Measurements from ENCODE around the gene CACNA1I. TPM values are rescaled to one million over a fixed set of nuclear protein-coding genes. Genes with fewer than 3 reads are reported as not detected.

The CACNA1I gene
- total RNA-seq, 1 experiment from 2014 or later, result 0.02 TPM

DNA sequence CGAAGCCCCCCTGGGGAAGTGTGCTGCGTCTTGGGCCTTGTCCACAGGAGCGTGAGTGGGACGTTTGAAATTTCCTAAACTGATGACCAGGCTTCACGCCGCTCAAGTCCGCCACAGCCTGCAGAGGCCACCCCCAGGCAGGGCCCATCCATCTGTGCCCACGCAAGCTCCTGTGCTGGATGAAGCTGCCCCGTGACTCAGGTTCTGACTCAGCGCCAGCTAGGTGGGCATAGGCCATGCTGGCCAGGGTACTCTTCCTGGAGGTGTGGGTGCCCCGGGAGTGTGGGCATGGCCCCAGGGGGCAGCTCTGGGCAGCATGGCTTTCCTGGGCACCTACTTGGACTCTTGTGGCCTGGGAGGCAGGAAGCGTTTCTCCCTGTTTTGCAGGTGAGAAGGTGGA is 134.8 kb downstream of the CACNA1I start:
- Mint-ChIP-seq H3K9me3 (ENCODE audit: unreplicated experiment) (no peaks in the 10 kb centered on the region), H3K27ac (ENCODE audit: low read depth, unreplicated experiment) (no peak overlapping the region), H3K4me3 (ENCODE audit: unreplicated experiment) (no peak overlapping the region), H3K36me3 (ENCODE audit: insufficient read depth, unreplicated experiment) (no peaks in the 10 kb centered on the region), H3K27me3 (ENCODE audit: insufficient read depth, unreplicated experiment) (peaks cover 54% of the 10 kb centered on the region), H3K4me1 (ENCODE audit: insufficient read depth, unreplicated experiment) (no peaks in the 10 kb centered on the region)
- CTCF ChIA-PET, result interaction anchor here (0.7 kb wide), 1 partner anchor 45 kb away, joined by 3 read pairs; no protein-coding TSS in a partner anchor
- no TSS peak for BruUV-seq (replicated peaks)
- TF ChIP-seq, protein P1, sequence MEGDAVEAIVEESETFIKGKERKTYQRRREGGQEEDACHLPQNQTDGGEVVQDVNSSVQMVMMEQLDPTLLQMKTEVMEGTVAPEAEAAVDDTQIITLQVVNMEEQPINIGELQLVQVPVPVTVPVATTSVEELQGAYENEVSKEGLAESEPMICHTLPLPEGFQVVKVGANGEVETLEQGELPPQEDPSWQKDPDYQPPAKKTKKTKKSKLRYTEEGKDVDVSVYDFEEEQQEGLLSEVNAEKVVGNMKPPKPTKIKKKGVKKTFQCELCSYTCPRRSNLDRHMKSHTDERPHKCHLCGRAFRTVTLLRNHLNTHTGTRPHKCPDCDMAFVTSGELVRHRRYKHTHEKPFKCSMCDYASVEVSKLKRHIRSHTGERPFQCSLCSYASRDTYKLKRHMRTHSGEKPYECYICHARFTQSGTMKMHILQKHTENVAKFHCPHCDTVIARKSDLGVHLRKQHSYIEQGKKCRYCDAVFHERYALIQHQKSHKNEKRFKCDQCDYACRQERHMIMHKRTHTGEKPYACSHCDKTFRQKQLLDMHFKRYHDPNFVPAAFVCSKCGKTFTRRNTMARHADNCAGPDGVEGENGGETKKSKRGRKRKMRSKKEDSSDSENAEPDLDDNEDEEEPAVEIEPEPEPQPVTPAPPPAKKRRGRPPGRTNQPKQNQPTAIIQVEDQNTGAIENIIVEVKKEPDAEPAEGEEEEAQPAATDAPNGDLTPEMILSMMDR (IDR thresholded peaks at IDR 0.05; ENCODE audit: unreplicated experiment), result no peak
- DNase-seq (ENCODE audit: unreplicated experiment), result no peak
- POLR2A ChIA-PET, result interaction anchor here (1.1 kb wide), 1 partner anchor 9 kb away, joined by 4 read pairs; no protein-coding TSS in a partner anchor
- intact Hi-C loops (cut with micrococcal nuclease), result no loop called here

DNA sequence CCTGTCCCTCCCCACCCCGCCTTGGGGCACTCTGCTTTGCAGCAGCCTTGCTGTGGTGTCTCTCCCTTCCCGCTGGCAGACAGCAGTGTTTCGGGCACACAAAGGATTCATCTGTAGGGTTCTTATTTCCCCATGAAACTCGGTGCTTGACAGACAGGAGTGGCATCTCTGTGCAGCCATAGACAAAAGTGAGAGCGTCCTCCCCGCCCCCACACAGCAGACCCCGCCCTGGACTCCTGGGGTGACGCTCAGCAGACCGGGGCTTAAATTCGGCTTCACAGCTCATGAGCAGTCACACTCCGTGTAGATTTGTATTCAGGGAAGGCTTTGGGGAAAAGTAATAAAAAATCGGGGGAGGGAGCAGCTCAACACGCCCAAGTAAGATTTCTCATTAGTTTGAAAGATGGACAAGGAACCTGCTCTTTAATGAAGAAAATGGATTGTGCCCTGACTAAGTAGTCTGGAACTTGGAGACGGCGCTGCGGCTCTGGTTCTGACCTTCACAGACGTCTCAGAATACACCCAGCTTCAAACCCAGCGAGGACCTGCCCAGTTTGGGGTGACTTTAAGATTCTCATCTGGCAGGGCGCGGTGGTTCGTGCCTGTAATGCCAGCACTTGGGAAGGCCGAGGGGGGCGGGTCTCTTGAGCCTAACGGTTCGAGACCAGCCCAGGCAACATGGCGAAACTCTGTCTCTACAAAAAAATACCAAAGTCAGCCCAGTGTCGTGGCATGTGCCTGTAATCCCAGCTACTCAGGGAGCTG is 136.0 kb downstream of the CACNA1I start:
- intact Hi-C loops (cut with micrococcal nuclease), result no loop called here
- no peak for DNase-seq (ENCODE audit: unreplicated experiment)
- Mint-ChIP-seq H3K27ac (ENCODE audit: low read depth, unreplicated experiment) (no peak overlapping the region), H3K4me1 (ENCODE audit: insufficient read depth, unreplicated experiment) (no peaks in the 10 kb centered on the region), H3K4me3 (ENCODE audit: unreplicated experiment) (no peak overlapping the region), H3K36me3 (ENCODE audit: insufficient read depth, unreplicated experiment) (no peaks in the 10 kb centered on the region), H3K9me3 (ENCODE audit: unreplicated experiment) (no peaks in the 10 kb centered on the region), H3K27me3 (ENCODE audit: insufficient read depth, unreplicated experiment) (peaks cover 54% of the 10 kb centered on the region)
- BruUV-seq (replicated peaks), result no TSS peak
- ChIA-PET POLR2A (interaction anchor here (1.1 kb wide), 1 partner anchor 8 kb away, joined by 4 read pairs; no protein-coding TSS in a partner anchor), CTCF (no interaction called here)
- TF ChIP-seq, protein P1 (IDR thresholded peaks at IDR 0.05; ENCODE audit: unreplicated experiment), result no peak

DNA sequence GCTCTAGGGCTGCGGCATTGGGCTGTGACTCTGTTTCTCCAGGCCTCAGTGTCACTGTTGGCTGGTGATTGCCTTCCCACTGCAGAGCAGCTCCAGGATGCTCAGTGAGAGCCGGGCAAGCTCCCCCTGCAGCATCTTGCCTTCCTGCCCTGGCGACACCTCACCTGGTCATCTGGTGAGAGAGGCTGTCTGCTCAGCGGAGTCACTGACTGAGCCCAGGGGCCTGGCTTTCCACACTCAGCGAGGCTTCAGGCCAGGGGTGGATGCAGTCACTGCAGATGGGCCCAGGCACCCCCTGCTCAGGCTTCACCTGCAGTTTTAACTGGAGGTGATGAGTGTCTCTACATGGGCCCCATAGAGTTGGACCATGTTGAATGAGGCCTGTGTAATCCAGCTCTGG is 136.8 kb downstream of the CACNA1I start:
- BruUV-seq (replicated peaks), result no TSS peak
- Mint-ChIP-seq H3K9me3 (ENCODE audit: unreplicated experiment) (no peaks in the 10 kb centered on the region), H3K36me3 (ENCODE audit: insufficient read depth, unreplicated experiment) (no peaks in the 10 kb centered on the region), H3K27ac (ENCODE audit: low read depth, unreplicated experiment) (no peak overlapping the region), H3K4me1 (ENCODE audit: insufficient read depth, unreplicated experiment) (no peaks in the 10 kb centered on the region), H3K27me3 (ENCODE audit: insufficient read depth, unreplicated experiment) (peaks cover 54% of the 10 kb centered on the region), H3K4me3 (ENCODE audit: unreplicated experiment) (no peak overlapping the region)
- ChIA-PET CTCF (no interaction called here), POLR2A (interaction anchor here (0.6 kb wide), 1 partner anchor 210 kb away, joined by 3 read pairs; no protein-coding TSS in a partner anchor)
- TF ChIP-seq, protein P1 (IDR thresholded peaks at IDR 0.05; ENCODE audit: unreplicated experiment), result no peak
- intact Hi-C loops (cut with micrococcal nuclease), result no loop called here
- no peak for DNase-seq (ENCODE audit: unreplicated experiment)

DNA sequence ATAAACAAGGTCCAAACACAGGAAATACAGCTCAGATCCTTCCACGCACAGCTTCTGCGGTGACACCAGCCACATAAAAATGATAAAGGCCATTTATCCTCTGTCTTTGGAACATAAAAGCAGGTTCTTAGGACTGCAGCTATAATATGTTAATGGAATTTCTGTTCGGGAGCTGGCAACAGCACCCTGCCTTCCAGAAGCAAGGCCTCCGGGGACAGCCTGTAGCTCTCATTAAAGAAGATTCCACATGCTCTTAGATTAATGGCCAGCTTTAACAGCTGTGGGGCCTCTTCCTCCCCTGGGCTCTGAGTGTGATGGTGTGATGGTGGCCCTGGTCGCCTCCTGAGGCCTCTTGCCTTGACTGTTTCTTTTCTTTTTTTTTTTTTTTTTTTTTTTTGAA is 137.3 kb downstream of the CACNA1I start:
- H3K4me3 Mint-ChIP-seq (ENCODE audit: unreplicated experiment), result no peak overlapping the region
- CTCF ChIA-PET, result no interaction called here
- DNase-seq (ENCODE audit: unreplicated experiment), result no peak
- no TSS peak for BruUV-seq (replicated peaks)
- H3K27ac Mint-ChIP-seq (ENCODE audit: low read depth, unreplicated experiment), result no peak overlapping the region
- intact Hi-C loops (cut with micrococcal nuclease), result no loop called here
- POLR2A ChIA-PET, result interaction anchor here (0.6 kb wide), 1 partner anchor 210 kb away, joined by 3 read pairs; no protein-coding TSS in a partner anchor
- H3K4me1 Mint-ChIP-seq (ENCODE audit: insufficient read depth, unreplicated experiment), result no peaks in the 10 kb centered on the region
- no peaks in the 10 kb centered on the region for H3K9me3 Mint-ChIP-seq (ENCODE audit: unreplicated experiment)
- H3K27me3 Mint-ChIP-seq (ENCODE audit: insufficient read depth, unreplicated experiment), result peaks cover 56% of the 10 kb centered on the region
- TF ChIP-seq, protein P1 (IDR thresholded peaks at IDR 0.05; ENCODE audit: unreplicated experiment), result no peak
- no peaks in the 10 kb centered on the region for H3K36me3 Mint-ChIP-seq (ENCODE audit: insufficient read depth, unreplicated experiment)

Data from MCF 10A (cell line).